Lower leg skin (tissue), 4 donors: ENCODE data around the gene ETV4. TPM values are rescaled to one million over a fixed set of nuclear protein-coding genes. Genes with fewer than 3 reads are reported as not detected.

Experiments
- DNase-seq, 2 donors: peaks; one replicate each; pipeline ENCODE4 v3.0.0-alpha.2; 2019; ENCODE audit warnings: low spot score in 2 of 2
- H3K4me3 ChIP-seq: fragments of 200-600 bp; sonication (generic); 2 replicates; pipeline ENCODE4 v1.5.1; 2017; ENCODE audit warnings: mild to moderate bottlenecking, low read depth; ENCODE audit not compliant: poor library complexity, severe bottlenecking
- CTCF ChIP-seq, 3 donors: fragments of 450-650 bp; IDR thresholded peaks; one replicate each; pipeline ENCODE4 v1.5.1; 2016; ENCODE audit warnings: antibody characterized with exemption in 3 of 3, mild to moderate bottlenecking in 3 of 3, moderate library complexity in 2 of 3
- POLR2A ChIP-seq, 2 donors: fragments of 450-650 bp; IDR thresholded peaks; one replicate each; pipeline ENCODE4 v1.6.1; 2016 to 2017; ENCODE audit warnings: antibody characterized with exemption in 2 of 2, mild to moderate bottlenecking in 1 of 2, moderate library complexity in 1 of 2
- WGBS, 2 donors: methylation state at CpG; one replicate each; pipeline ENCODE4 v1.1.5; 2018; 5-methylcytosine and 5-hydroxymethylcytosine counted together
- intact Hi-C: fragments of 100-400 bp; cut with DNase I; formaldehyde crosslinking; loops from one replicate; pipeline ENCODE4 v1.15.0; 2023; ENCODE audit warnings: low total_unique reads
- total RNA-seq, 4 donors: library from RNA; depleted of rRNA; stranded (reverse); fragments of >200 nt; gene quantifications; one replicate each; pipeline ENCODE4 v1.1.0, GENCODE V29; 2016

ETV4 gene
- total RNA-seq, 4 donors from 2014 or later: 3.7 to 8.8 (median 6.5) TPM

GRCh38 chr17:43559161-43559816, 13.1 kb upstream of the ETV4 start:
- DNase-seq: no peak
- 74 to 79% methylated on average over 7 of the region's 7 CpGs for WGBS, 2 donors
- no peak overlapping the region for H3K4me3 ChIP-seq
- TF ChIP-seq CTCF (IDR thresholded peaks at IDR 0.05) (no peak), POLR2A (IDR thresholded peaks at IDR 0.05) (no peak)
- intact Hi-C loops: no loop called here

GRCh38 chr17:43558805-43559160, 12.6 kb upstream of the ETV4 start:
- 90 to 97% methylated on average over 5 of the region's 5 CpGs for WGBS, 2 donors
- no peak for DNase-seq
- TF ChIP-seq POLR2A (IDR thresholded peaks at IDR 0.05) (no peak), CTCF (IDR thresholded peaks at IDR 0.05) (no peak)
- H3K4me3 ChIP-seq: no peak overlapping the region
- intact Hi-C loops: no loop called here

- WGBS, 2 donors: 23 to 33% methylated on average over 5 of the region's 5 CpGs
- no peak for TF ChIP-seq CTCF (IDR thresholded peaks at IDR 0.05)
- TF ChIP-seq POLR2A (IDR thresholded peaks at IDR 0.05): no peak
- peak; percentile 77 to 88 for DNase-seq
- intact Hi-C loops: no loop called here
- no peak overlapping the region for H3K4me3 ChIP-seq
Observed at GRCh38 chr17:43556292-43556691, 10.2 kb upstream of the ETV4 start.

GRCh38 chr17:43554857-43555256, 8.7 kb upstream of the ETV4 start:
- 76 to 88% methylated on average over 6 of the region's 6 CpGs for WGBS, 2 donors
- DNase-seq: no peak
- intact Hi-C loops: no loop called here
- TF ChIP-seq POLR2A (IDR thresholded peaks at IDR 0.05) (no peak), CTCF (IDR thresholded peaks at IDR 0.05) (no peak)
- no peak overlapping the region for H3K4me3 ChIP-seq

GRCh38 chr17:43553573-43553972, 7.4 kb upstream of the ETV4 start:
- intact Hi-C loops: no loop called here
- 40 to 53% methylated on average over 2 of the region's 2 CpGs for WGBS, 2 donors
- TF ChIP-seq POLR2A (IDR thresholded peaks at IDR 0.05): no peak
- no peak for TF ChIP-seq CTCF (IDR thresholded peaks at IDR 0.05)

GRCh38 chr17:43552229-43552837, 6.2 kb upstream of the ETV4 start:
- whole genome bisulfite sequencing, 2 donors: 60 to 62% methylated on average over 8 of the region's 8 CpGs
- intact Hi-C loops: no loop called here
- no peak overlapping the region for H3K4me3 ChIP-seq
- no peak for DNase-seq
- no peak for TF ChIP-seq POLR2A (IDR thresholded peaks at IDR 0.05)
- no peak for TF ChIP-seq CTCF (IDR thresholded peaks at IDR 0.05)

More at GRCh38 chr17:43553573-43553972, 7.4 kb upstream of the ETV4 start:
- DNase-seq: no peak
- H3K4me3 ChIP-seq: no peak overlapping the region
